ENCODE measurements around the gene C1orf167. TPM values are rescaled to one million over a fixed set of nuclear protein-coding genes. Genes with fewer than 3 reads are reported as not detected.

The C1orf167 gene
- total RNA-seq, 1 experiment from 2014 or later: 0.39 TPM

DNA sequence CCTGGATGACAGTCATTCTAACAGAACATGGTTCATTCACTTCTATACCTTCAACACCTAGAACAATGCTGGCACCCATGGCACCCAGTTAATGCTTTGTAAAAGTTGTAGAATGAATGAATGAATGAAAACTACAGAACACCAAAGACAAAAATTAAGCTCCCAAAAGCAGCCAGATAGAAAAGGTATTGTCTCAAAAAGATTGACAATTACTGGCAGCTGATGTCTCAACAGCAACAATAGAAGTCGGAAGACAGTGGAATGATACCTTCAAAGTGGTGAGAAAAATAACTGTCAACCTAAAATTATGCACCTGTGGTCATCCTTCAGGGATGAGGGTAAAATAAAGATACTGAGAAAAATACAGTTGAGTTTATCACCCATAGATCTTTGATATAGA lies 4.9 kb upstream of the C1orf167 start:
- Histone ChIP-seq H3K23me2 (ENCODE audit: insufficient read length, low read depth, low read length, poor library complexity, severe bottlenecking) (no peaks in the 10 kb centered on the region), H3K4me2 (ENCODE audit: insufficient read depth, insufficient read length, low read length) (no peak overlapping the region), H3K56ac (ENCODE audit: insufficient read length, low read depth, low read length) (no peak overlapping the region), H2BK15ac (ENCODE audit: low read depth, low read length) (no peak overlapping the region), H3K14ac (ENCODE audit: insufficient read depth, low read length) (no peak overlapping the region), H2AFZ (ENCODE audit: low read length) (no peak overlapping the region), H4K8ac (replicated peaks; ENCODE audit: insufficient read length, low read depth, low read length) (no peak overlapping the region), H3K79me1 (ENCODE audit: insufficient read depth, low read depth, low read length, poor library complexity, severe bottlenecking) (no peaks in the 10 kb centered on the region), H3K18ac (ENCODE audit: insufficient read length, low read depth, low read length) (no peak overlapping the region), H3K23ac (ENCODE audit: insufficient read length, low read depth, low read length) (no peak overlapping the region), H3K9me3 (ENCODE audit: control insufficient read depth, low read depth, low read length) (no peaks in the 10 kb centered on the region), H3K4ac (ENCODE audit: low read depth, low read length) (no peak overlapping the region), H3K27me3 (ENCODE audit: insufficient read depth, low read length) (peaks cover 15% of the 10 kb centered on the region), H3K9ac (ENCODE audit: extremely low read depth, insufficient read length, low read length) (no peak overlapping the region), H3K4me1 (ENCODE audit: insufficient read depth, low read length) (no peaks in the 10 kb centered on the region; the same call in 1 of the 2 replicates), H3K27ac (ENCODE audit: insufficient read length, low read depth, low read length) (no peak overlapping the region), H2BK5ac (ENCODE audit: insufficient read length, low read length) (no peak overlapping the region), H2BK12ac (ENCODE audit: insufficient read length, low read depth, low read length) (no peak overlapping the region), H2AK5ac (ENCODE audit: insufficient read length, low read length) (no peak overlapping the region), H3K79me2 (ENCODE audit: insufficient read depth, low read length) (no peaks in the 10 kb centered on the region), H4K20me1 (ENCODE audit: control insufficient read depth, insufficient read depth, insufficient read length) (no peaks in the 10 kb centered on the region), H4K5ac (ENCODE audit: insufficient read length, low read depth, low read length) (no peak overlapping the region), H4K91ac (ENCODE audit: insufficient read length, low read depth, low read length) (no peak overlapping the region), H3T11ph (ENCODE audit: low read length) (no peak overlapping the region), H2BK120ac (ENCODE audit: low read depth, low read length, poor library complexity, severe bottlenecking) (no peak overlapping the region), H2BK20ac (ENCODE audit: low read depth, low read length, poor library complexity, severe bottlenecking) (no peak overlapping the region)
- H3K36me3 Mint-ChIP-seq (ENCODE audit: insufficient read depth in 1 of 3, low read depth in 3 of 3): no peaks in the 10 kb centered on the region; a peak in 1 of 7 replicates
- TF ChIP-seq, protein P1, sequence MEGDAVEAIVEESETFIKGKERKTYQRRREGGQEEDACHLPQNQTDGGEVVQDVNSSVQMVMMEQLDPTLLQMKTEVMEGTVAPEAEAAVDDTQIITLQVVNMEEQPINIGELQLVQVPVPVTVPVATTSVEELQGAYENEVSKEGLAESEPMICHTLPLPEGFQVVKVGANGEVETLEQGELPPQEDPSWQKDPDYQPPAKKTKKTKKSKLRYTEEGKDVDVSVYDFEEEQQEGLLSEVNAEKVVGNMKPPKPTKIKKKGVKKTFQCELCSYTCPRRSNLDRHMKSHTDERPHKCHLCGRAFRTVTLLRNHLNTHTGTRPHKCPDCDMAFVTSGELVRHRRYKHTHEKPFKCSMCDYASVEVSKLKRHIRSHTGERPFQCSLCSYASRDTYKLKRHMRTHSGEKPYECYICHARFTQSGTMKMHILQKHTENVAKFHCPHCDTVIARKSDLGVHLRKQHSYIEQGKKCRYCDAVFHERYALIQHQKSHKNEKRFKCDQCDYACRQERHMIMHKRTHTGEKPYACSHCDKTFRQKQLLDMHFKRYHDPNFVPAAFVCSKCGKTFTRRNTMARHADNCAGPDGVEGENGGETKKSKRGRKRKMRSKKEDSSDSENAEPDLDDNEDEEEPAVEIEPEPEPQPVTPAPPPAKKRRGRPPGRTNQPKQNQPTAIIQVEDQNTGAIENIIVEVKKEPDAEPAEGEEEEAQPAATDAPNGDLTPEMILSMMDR (conservative IDR thresholded peaks at IDR 0.05): no peak
- H3K4me1 Mint-ChIP-seq: peaks cover 15 to 18% of the 10 kb centered on the region in 2 experiments
- WGBS (ENCODE audit: extremely low coverage, insufficient read length, low lambda C conversion rate): no CpG with 5 or more reads among the region's 1 CpG
- DNase-seq: no peak
- H3K27me3 Mint-ChIP-seq (ENCODE audit: low read depth): peaks cover 51% of the 10 kb centered on the region
- H3K27ac Mint-ChIP-seq: no peak overlapping the region
- H3K4me3 Mint-ChIP-seq: no peak overlapping the region
- peaks cover 14 to 15% of the 10 kb centered on the region in 2 experiments for H3K9me3 Mint-ChIP-seq
